NCI-H526 treated with DMSO at 0.1 percent for 48 hours (cell line): Measurements from ENCODE around the gene GBP6.
"Not testable (repeated sequence)": the region's sequence is repeated elsewhere in the genome, so short reads cannot be mapped to it uniquely, and the experiment has no call there.

ENCODE experiments used
- DNase-seq: peaks from one replicate; lab custom pipeline; 2025; lab: John Stamatoyannopoulos, UW

The GBP6 gene

DNA sequence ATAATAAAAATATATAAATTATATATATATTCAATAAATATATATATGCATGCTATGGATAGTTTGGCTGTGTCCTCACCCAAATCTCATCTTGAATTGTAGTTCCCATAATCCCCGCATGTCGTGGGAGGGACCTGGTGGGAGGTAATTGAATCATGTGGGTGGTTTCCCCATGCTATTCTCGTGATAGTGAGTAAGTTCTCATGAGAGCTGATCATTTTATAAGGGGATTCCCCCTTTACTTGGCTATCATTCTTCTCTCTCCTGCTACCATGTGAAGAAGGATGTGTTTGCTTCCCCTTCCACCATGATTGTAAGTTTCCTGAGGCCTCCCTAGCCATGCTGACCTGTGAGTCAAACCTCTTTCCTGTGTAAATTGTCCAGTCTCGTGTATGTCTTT, 10.0 kb downstream of the GBP6 start:
- not testable (repeated sequence) for DNase-seq

DNA sequence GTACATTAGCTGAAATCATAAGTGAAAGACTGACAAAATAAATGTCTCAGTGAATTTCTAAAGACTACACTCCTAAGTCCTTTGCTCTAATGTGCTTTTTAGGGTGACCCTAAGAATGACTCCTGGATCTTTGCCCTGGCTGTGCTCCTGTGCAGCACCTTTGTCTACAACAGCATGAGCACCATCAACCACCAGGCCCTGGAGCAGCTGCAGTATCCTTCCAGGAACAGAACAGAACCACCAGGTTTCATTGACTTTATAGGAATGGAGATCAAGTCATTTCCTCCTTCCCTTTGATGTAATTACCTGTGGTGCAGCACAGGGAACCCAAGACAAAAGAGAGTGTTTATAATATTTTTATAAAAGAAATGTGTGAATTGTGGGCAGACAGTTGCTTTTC, 14.1 kb downstream of the GBP6 start:
- DNase-seq, result no peak

DNA sequence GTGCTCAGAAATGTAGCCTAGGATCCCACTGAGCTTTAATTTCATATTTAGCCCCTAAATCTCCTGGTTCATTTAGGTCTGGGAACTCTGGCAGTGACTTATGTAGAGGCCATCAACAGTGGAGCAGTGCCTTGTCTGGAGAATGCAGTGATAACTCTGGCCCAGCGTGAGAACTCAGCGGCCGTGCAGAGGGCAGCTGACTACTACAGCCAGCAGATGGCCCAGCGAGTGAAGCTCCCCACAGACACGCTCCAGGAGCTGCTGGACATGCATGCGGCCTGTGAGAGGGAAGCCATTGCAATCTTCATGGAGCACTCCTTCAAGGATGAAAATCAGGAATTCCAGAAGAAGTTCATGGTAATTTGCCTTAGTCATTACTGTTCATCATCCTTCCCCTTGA, 17.8 kb downstream of the GBP6 start:
- peak; percentile 55 for DNase-seq

- no peak for DNase-seq
Observed at GRCh38 chr1:89382479-89382878, 18.6 kb downstream of the GBP6 start.

GRCh38 chr1:89383185-89383584, 19.3 kb downstream of the GBP6 start:
- DNase-seq, result no peak

- no peak for DNase-seq
Observed at GRCh38 chr1:89390707-89391106, 26.8 kb downstream of the GBP6 start.

DNA sequence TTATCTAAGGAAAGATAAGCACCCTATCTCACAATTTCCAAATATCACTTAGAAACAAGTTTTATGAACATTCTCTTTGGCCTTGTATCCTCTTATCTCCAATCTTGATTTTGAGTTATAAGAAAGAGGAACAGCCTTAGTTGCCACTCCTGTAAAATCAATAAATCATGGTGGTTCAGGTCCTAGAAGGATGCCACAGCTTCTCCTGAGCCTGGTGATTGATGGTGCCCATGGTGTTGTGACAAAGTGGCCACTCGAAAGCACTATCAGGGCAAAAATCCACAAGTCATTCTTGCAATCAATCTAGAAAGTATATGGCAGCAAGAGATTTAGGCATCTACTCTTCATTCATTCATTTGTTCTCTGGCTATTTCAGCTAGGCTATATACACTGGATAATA, 27.8 kb downstream of the GBP6 start:
- no peak for DNase-seq

- no peak for DNase-seq
Observed at GRCh38 chr1:89394851-89395250, 31.0 kb downstream of the GBP6 start.

- no peak for DNase-seq
Observed at GRCh38 chr1:89396902-89397301, 33.0 kb downstream of the GBP6 start.

GRCh38 chr1:89405275-89405929, 41.5 kb downstream of the GBP6 start:
- no peak for DNase-seq

DNA sequence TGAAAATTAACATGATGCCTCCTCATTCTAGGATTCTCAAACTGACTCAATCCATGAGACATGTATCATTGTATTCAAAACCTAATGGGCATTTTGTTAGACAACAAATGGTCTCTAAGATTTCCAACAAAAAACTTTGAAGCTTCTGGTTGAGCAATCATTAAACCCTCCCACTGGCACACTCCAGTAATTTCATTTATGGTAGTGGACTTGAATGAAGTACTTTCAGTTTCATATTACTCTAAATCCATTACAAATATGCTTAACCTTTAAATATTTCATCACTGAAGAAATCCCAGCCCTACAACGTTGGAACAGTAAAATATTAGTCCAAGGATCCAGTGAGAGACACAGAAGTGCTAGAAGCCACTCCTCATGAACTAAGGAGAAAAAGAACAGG, 43.5 kb downstream of the GBP6 start:
- DNase-seq, result no peak

DNA sequence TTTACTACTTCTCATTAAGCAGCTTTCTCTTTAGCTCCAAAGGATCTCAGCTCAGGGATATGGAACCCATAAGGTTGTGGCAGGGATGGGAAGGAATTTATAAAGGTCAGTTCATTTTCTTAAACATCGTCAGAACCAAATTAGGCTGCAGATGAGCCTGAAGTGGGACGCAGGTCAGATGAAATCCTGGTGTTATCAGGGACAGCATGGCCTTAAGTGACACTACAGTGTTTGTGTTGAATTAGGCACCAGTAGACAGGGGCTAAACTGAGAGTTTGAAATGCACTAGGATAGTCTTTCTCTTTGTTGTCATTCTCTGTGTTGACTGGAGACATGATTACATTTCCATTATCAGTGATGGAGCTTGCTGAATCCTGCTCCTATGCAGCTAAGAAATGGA, 43.9 kb downstream of the GBP6 start:
- DNase-seq, result not testable (repeated sequence)

DNA sequence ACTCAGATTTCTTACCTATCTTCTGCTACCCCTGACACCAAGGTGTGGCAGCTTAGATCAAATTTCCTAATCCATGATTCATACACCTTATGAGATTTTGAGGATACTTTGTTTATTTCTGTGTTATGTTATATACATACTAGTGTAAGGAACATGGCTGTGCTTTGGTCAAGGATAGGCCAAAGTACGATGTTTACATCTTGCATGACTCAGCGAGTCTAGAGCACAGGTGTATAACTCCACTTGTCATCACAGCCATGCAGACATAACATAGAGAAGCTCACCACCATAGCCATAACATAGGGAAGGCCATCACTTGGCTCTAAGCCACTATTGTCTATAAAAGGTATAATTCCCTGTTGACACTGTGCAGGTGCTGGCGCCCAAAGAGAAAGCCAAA, 61.2 kb downstream of the GBP6 start:
- peak; percentile 42 for DNase-seq

DNA sequence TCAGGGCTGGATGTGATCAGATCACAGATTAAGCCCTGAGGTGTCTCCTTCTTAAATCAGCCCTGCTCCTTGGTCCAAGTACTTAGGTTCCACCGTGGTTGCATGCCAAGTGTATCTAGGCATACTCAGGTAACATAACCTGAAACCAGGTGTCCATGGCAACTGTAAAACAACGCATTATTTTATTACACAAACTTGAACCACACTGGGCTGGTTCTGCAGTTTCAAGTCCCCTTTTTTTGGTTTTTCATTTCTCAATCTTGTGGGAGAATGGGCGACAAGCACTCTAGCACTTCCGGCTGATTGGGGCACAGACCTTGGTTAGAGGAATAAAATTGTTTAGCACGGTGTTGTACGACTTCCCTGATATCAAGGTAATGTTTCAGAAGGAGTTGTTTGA, 65.2 kb downstream of the GBP6 start:
- no peak for DNase-seq

DNA sequence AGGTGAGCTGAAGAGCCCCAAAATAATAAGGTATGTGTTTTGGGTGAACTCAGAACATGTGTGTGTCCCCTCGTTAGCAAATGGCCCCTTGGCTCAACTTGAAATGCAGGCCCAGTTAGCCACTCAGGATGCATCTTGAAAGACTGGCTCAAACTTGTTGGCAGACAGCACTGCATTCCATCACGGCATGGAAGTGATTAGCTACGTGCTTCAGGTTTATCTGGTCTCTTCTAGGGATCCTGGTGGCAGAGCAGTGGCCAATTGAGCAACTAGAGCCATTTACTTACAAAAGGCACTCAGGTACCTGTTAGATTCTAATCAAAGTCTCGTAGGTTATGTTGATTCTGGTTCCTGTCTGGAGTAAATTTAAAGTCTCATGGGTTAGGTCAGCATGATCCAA, 65.8 kb downstream of the GBP6 start:
- DNase-seq, result not testable (repeated sequence)

- peak; percentile 78 for DNase-seq
Observed at GRCh38 chr1:89433421-89433820, 69.6 kb downstream of the GBP6 start.

- not testable (repeated sequence) for DNase-seq
Observed at GRCh38 chr1:89434058-89434780, 70.4 kb downstream of the GBP6 start.
